AG10803 (cell line): Measurements from ENCODE around the gene SOX5.

ENCODE experiments used
- DNase-seq: peaks from one replicate; pipeline ENCODE4 v3.0.0; 2010; ENCODE audit warnings: low read depth
- H3K4me3 ChIP-seq: 2 replicates; pipeline ENCODE4 v1.5.1; 2011; ENCODE audit warnings: mild to moderate bottlenecking, low read length, control low read depth
- CTCF ChIP-seq: conservative IDR thresholded peaks from 2 replicates; pipeline ENCODE4 v1.5.1; 2011; ENCODE audit warnings: mild to moderate bottlenecking, low read length, control low read depth, inconsistent platforms

Gene SOX5

GRCh38 chr12:23548742-23549141, 400.7 kb downstream of the SOX5 start:
- H3K4me3 ChIP-seq: no peak overlapping the region
- DNase-seq: no peak
- TF ChIP-seq CTCF: no peak

GRCh38 chr12:23546756-23547155, 402.7 kb downstream of the SOX5 start:
- no peak overlapping the region for H3K4me3 ChIP-seq
- DNase-seq: no peak
- no peak for TF ChIP-seq CTCF

- H3K4me3 ChIP-seq: no peak overlapping the region
- TF ChIP-seq CTCF: no peak
- DNase-seq: no peak
Measured at GRCh38 chr12:23543767-23544166, 405.7 kb downstream of the SOX5 start.

- no peak for TF ChIP-seq CTCF
- no peak overlapping the region for H3K4me3 ChIP-seq
- no peak for DNase-seq
Measured at GRCh38 chr12:23542187-23542586, 407.3 kb downstream of the SOX5 start.

GRCh38 chr12:23540572-23540971, 408.9 kb downstream of the SOX5 start:
- DNase-seq: no peak
- no peak overlapping the region for H3K4me3 ChIP-seq
- TF ChIP-seq CTCF: no peak

GRCh38 chr12:23536293-23536692, 413.2 kb downstream of the SOX5 start:
- DNase-seq: no peak
- H3K4me3 ChIP-seq: no peak overlapping the region
- TF ChIP-seq CTCF: no peak

GRCh38 chr12:23535441-23535840, 414.0 kb downstream of the SOX5 start:
- H3K4me3 ChIP-seq: no peak overlapping the region
- TF ChIP-seq CTCF: no peak
- DNase-seq: no peak
